Measurements from ENCODE around the gene PIK3R6. TPM values are rescaled to one million over a fixed set of nuclear protein-coding genes. Genes with fewer than 3 reads are reported as not detected.

Gene PIK3R6
- total RNA-seq, 1 experiment from 2014 or later: not detected

- Histone ChIP-seq H3K4ac (ENCODE audit: low read depth, low read length) (no peak overlapping the region), H4K8ac (replicated peaks; ENCODE audit: insufficient read length, low read depth, low read length) (no peak overlapping the region), H3K23ac (ENCODE audit: insufficient read length, low read depth, low read length) (no peak overlapping the region), H3K79me1 (ENCODE audit: insufficient read depth, low read depth, low read length, poor library complexity, severe bottlenecking) (no peaks in the 10 kb centered on the region), H3K9me3 (ENCODE audit: control insufficient read depth, low read depth, low read length) (no peaks in the 10 kb centered on the region), H2BK5ac (ENCODE audit: insufficient read length, low read length) (no peak overlapping the region), H2BK15ac (ENCODE audit: low read depth, low read length) (no peak overlapping the region), H2AK5ac (ENCODE audit: insufficient read length, low read length) (no peak overlapping the region), H4K20me1 (ENCODE audit: control insufficient read depth, insufficient read depth, insufficient read length) (no peaks in the 10 kb centered on the region), H3K18ac (ENCODE audit: insufficient read length, low read depth, low read length) (no peak overlapping the region), H4K91ac (ENCODE audit: insufficient read length, low read depth, low read length) (no peak overlapping the region), H3K27ac (ENCODE audit: insufficient read length, low read depth, low read length) (no peak overlapping the region), H3K4me2 (ENCODE audit: insufficient read depth, insufficient read length, low read length) (no peak overlapping the region), H3T11ph (ENCODE audit: low read length) (no peak overlapping the region), H2AFZ (ENCODE audit: low read length) (no peak overlapping the region), H3K14ac (ENCODE audit: insufficient read depth, low read length) (no peak overlapping the region), H2BK12ac (ENCODE audit: insufficient read length, low read depth, low read length) (no peak overlapping the region), H3K23me2 (ENCODE audit: insufficient read length, low read depth, low read length, poor library complexity, severe bottlenecking) (peaks cover 4% of the 10 kb centered on the region), H3K9ac (ENCODE audit: extremely low read depth, insufficient read length, low read length) (no peak overlapping the region), H2BK120ac (ENCODE audit: low read depth, low read length, poor library complexity, severe bottlenecking) (no peak overlapping the region), H3K79me2 (ENCODE audit: insufficient read depth, low read length) (no peaks in the 10 kb centered on the region), H3K27me3 (ENCODE audit: insufficient read depth, low read length) (no peaks in the 10 kb centered on the region), H2BK20ac (ENCODE audit: low read depth, low read length, poor library complexity, severe bottlenecking) (no peak overlapping the region), H4K5ac (ENCODE audit: insufficient read length, low read depth, low read length) (no peak overlapping the region), H3K4me1 (ENCODE audit: insufficient read depth, low read length) (0 out of 2 replicates have a peak, but pooled peaks cover 3% of the 10 kb centered on the region), H3K56ac (ENCODE audit: insufficient read length, low read depth, low read length) (no peak overlapping the region)
- no peaks in the 10 kb centered on the region for H3K36me3 Mint-ChIP-seq (ENCODE audit: insufficient read depth in 1 of 3, low read depth in 3 of 3)
- no peaks in the 10 kb centered on the region for H3K9me3 Mint-ChIP-seq
- H3K4me1 Mint-ChIP-seq: peaks cover 38 to 46% of the 10 kb centered on the region in 2 experiments
- DNase-seq: no peak
- TF ChIP-seq CTCF (conservative IDR thresholded peaks at IDR 0.05): no peak
- no CpG with 5 or more reads among the region's 3 CpGs for whole genome bisulfite sequencing (ENCODE audit: extremely low coverage, insufficient read length, low lambda C conversion rate)
- no peak overlapping the region for H3K27ac Mint-ChIP-seq
- H3K27me3 Mint-ChIP-seq (ENCODE audit: low read depth): peaks cover 7% of the 10 kb centered on the region
- no peak overlapping the region for H3K4me3 Mint-ChIP-seq
Measured at GRCh38 chr17:8896087-8896486, 28.6 kb upstream of the PIK3R6 start.
